ENCODE results near the gene KSR2.

Gene KSR2

GRCh38 chr12:117695956-117696355 is 272.8 kb downstream of the KSR2 start:
- Histone ChIP-seq H3K4me2 (ENCODE audit: low read length, poor library complexity, severe bottlenecking) (no peak overlapping the region), H3K14ac (ENCODE audit: low read length in 2 of 2) (no peak overlapping the region), H3K4ac (ENCODE audit: low read depth in 1 of 2, low read length in 2 of 2) (no peak overlapping the region), H2AFZ (ENCODE audit: low read depth, low read length) (no peak overlapping the region), H4K8ac (ENCODE audit: low read length) (no peak overlapping the region), H3K27ac (ENCODE audit: low read length, poor library complexity, severe bottlenecking) (no peak overlapping the region), H2BK5ac (ENCODE audit: low read depth, low read length, poor library complexity, severe bottlenecking) (no peak overlapping the region), H3K23ac (ENCODE audit: low read length in 2 of 2) (no peak overlapping the region), H3K9ac (ENCODE audit: low read length) (no peak overlapping the region), H4K91ac (ENCODE audit: low read length) (no peak overlapping the region), H2AK5ac (ENCODE audit: low read length, severe bottlenecking) (no peak overlapping the region), H3K18ac (ENCODE audit: low read depth in 1 of 2, low read length in 2 of 2) (peak overlapping the region in 1 of 2 experiments; percentile 32), H3K4me1 (ENCODE audit: control insufficient read depth, insufficient read depth, low read depth, low read length) (peaks cover 3% of the 10 kb centered on the region), H3K27me3 (ENCODE audit: control insufficient read depth in 1 of 2, insufficient read depth in 1 of 2, low read length in 2 of 2) (no peaks in the 10 kb centered on the region), H3K36me3 (ENCODE audit: control insufficient read depth in 1 of 2, insufficient read depth in 2 of 2, low read depth in 1 of 2, low read length in 2 of 2) (no peaks in the 10 kb centered on the region), H3K4me3 (ENCODE audit: insufficient read depth in 1 of 2, low read depth in 1 of 2, low read length in 2 of 2) (no peak overlapping the region), H3K9me3 (ENCODE audit: control insufficient read depth, low read length) (peaks cover 6% of the 10 kb centered on the region), H2BK12ac (ENCODE audit: low read length in 2 of 2) (no peak overlapping the region), H2BK15ac (ENCODE audit: low read depth, poor library complexity, severe bottlenecking) (no peak overlapping the region), H2BK120ac (ENCODE audit: low read depth, low read length) (no peak overlapping the region), H3K79me1 (replicated peaks; ENCODE audit: low read length, poor library complexity, severe bottlenecking) (no peaks in the 10 kb centered on the region)
- WGBS, result 87% methylated on average over 6 of the region's 6 CpGs
- no peak for DNase-seq

GRCh38 chr12:117692512-117692911 is 276.3 kb downstream of the KSR2 start:
- Histone ChIP-seq H2AK5ac (ENCODE audit: low read length, severe bottlenecking) (no peak overlapping the region), H3K4ac (ENCODE audit: low read depth in 1 of 2, low read length in 2 of 2) (no peak overlapping the region), H3K36me3 (ENCODE audit: control insufficient read depth in 1 of 2, insufficient read depth in 2 of 2, low read depth in 1 of 2, low read length in 2 of 2) (no peaks in the 10 kb centered on the region), H3K9me3 (ENCODE audit: control insufficient read depth, low read length) (peaks cover 6% of the 10 kb centered on the region), H4K8ac (ENCODE audit: low read length) (no peak overlapping the region), H3K14ac (ENCODE audit: low read length in 2 of 2) (no peak overlapping the region), H3K4me3 (ENCODE audit: insufficient read depth in 1 of 2, low read depth in 1 of 2, low read length in 2 of 2) (no peak overlapping the region), H2BK12ac (ENCODE audit: low read length in 2 of 2) (no peak overlapping the region), H3K27me3 (ENCODE audit: control insufficient read depth in 1 of 2, insufficient read depth in 1 of 2, low read length in 2 of 2) (no peaks in the 10 kb centered on the region), H3K9ac (ENCODE audit: low read length) (no peak overlapping the region), H4K91ac (ENCODE audit: low read length) (no peak overlapping the region), H3K4me2 (ENCODE audit: low read length, poor library complexity, severe bottlenecking) (no peak overlapping the region), H3K23ac (ENCODE audit: low read length in 2 of 2) (no peak overlapping the region), H3K4me1 (ENCODE audit: control insufficient read depth, insufficient read depth, low read depth, low read length) (peaks cover 5% of the 10 kb centered on the region), H2BK15ac (ENCODE audit: low read depth, poor library complexity, severe bottlenecking) (no peak overlapping the region), H3K79me1 (replicated peaks; ENCODE audit: low read length, poor library complexity, severe bottlenecking) (no peaks in the 10 kb centered on the region), H3K18ac (ENCODE audit: low read depth in 1 of 2, low read length in 2 of 2) (no peak overlapping the region), H2AFZ (ENCODE audit: low read depth, low read length) (no peak overlapping the region), H2BK5ac (ENCODE audit: low read depth, low read length, poor library complexity, severe bottlenecking) (no peak overlapping the region), H3K27ac (ENCODE audit: low read length, poor library complexity, severe bottlenecking) (no peak overlapping the region), H2BK120ac (ENCODE audit: low read depth, low read length) (peak overlapping the region; percentile 19)
- 100% methylated on average over 2 of the region's 2 CpGs for WGBS
- DNase-seq, result no peak

GRCh38 chr12:117689857-117690256 is 278.9 kb downstream of the KSR2 start:
- Histone ChIP-seq H4K8ac (ENCODE audit: low read length) (no peak overlapping the region), H3K4ac (ENCODE audit: low read depth in 1 of 2, low read length in 2 of 2) (no peak overlapping the region), H3K79me1 (replicated peaks; ENCODE audit: low read length, poor library complexity, severe bottlenecking) (no peaks in the 10 kb centered on the region), H4K91ac (ENCODE audit: low read length) (no peak overlapping the region), H3K36me3 (ENCODE audit: control insufficient read depth in 1 of 2, insufficient read depth in 2 of 2, low read depth in 1 of 2, low read length in 2 of 2) (no peaks in the 10 kb centered on the region), H2BK5ac (ENCODE audit: low read depth, low read length, poor library complexity, severe bottlenecking) (no peak overlapping the region), H3K18ac (ENCODE audit: low read depth in 1 of 2, low read length in 2 of 2) (no peak overlapping the region), H3K27me3 (ENCODE audit: control insufficient read depth in 1 of 2, insufficient read depth in 1 of 2, low read length in 2 of 2) (no peaks in the 10 kb centered on the region), H3K4me3 (ENCODE audit: insufficient read depth in 1 of 2, low read depth in 1 of 2, low read length in 2 of 2) (no peak overlapping the region), H3K14ac (ENCODE audit: low read length in 2 of 2) (no peak overlapping the region), H3K9me3 (ENCODE audit: control insufficient read depth, low read length) (peaks cover 6% of the 10 kb centered on the region), H3K4me2 (ENCODE audit: low read length, poor library complexity, severe bottlenecking) (no peak overlapping the region), H3K23ac (ENCODE audit: low read length in 2 of 2) (no peak overlapping the region), H3K9ac (ENCODE audit: low read length) (no peak overlapping the region), H2AK5ac (ENCODE audit: low read length, severe bottlenecking) (peak overlapping the region; percentile 47), H2BK15ac (ENCODE audit: low read depth, poor library complexity, severe bottlenecking) (no peak overlapping the region), H2BK120ac (ENCODE audit: low read depth, low read length) (no peak overlapping the region), H3K27ac (ENCODE audit: low read length, poor library complexity, severe bottlenecking) (no peak overlapping the region), H2BK12ac (ENCODE audit: low read length in 2 of 2) (no peak overlapping the region), H2AFZ (ENCODE audit: low read depth, low read length) (no peak overlapping the region), H3K4me1 (ENCODE audit: control insufficient read depth, insufficient read depth, low read depth, low read length) (peaks cover 9% of the 10 kb centered on the region)
- no peak for DNase-seq
- 78% methylated on average over 1 of the region's 1 CpG for WGBS

GRCh38 chr12:117688446-117688845 is 280.3 kb downstream of the KSR2 start:
- H3K27ac ChIP-seq (ENCODE audit: low read length, poor library complexity, severe bottlenecking), result peak overlapping the region; percentile 95
- peak overlapping the region; percentile 1 to 24 for H3K4ac ChIP-seq (ENCODE audit: low read depth in 1 of 2, low read length in 2 of 2)
- H3K18ac ChIP-seq (ENCODE audit: low read depth in 1 of 2, low read length in 2 of 2), result peak overlapping the region in 1 of 2 experiments; percentile 5
- H4K8ac ChIP-seq (ENCODE audit: low read length), result peak overlapping the region; percentile 60
- H2BK5ac ChIP-seq (ENCODE audit: low read depth, low read length, poor library complexity, severe bottlenecking), result peak overlapping the region; percentile 86
- H2BK15ac ChIP-seq (ENCODE audit: low read depth, poor library complexity, severe bottlenecking), result peak overlapping the region; percentile 80
- peak overlapping the region; percentile 59 for H2AK5ac ChIP-seq (ENCODE audit: low read length, severe bottlenecking)
- H2BK12ac ChIP-seq (ENCODE audit: low read length in 2 of 2), result peak overlapping the region; percentile 92 to 97
- H3K27me3 ChIP-seq (ENCODE audit: control insufficient read depth in 1 of 2, insufficient read depth in 1 of 2, low read length in 2 of 2), result no peaks in the 10 kb centered on the region
- H3K9me3 ChIP-seq (ENCODE audit: control insufficient read depth, low read length), result no peaks in the 10 kb centered on the region
- no peak overlapping the region for H2AFZ ChIP-seq (ENCODE audit: low read depth, low read length)
- H2BK120ac ChIP-seq (ENCODE audit: low read depth, low read length), result no peak overlapping the region
- H4K91ac ChIP-seq (ENCODE audit: low read length), result peak overlapping the region; percentile 82
- no peak overlapping the region for H3K4me3 ChIP-seq (ENCODE audit: insufficient read depth in 1 of 2, low read depth in 1 of 2, low read length in 2 of 2)
- DNase-seq, result no peak
- peaks cover 16% of the 10 kb centered on the region for H3K4me1 ChIP-seq (ENCODE audit: control insufficient read depth, insufficient read depth, low read depth, low read length)
- no peak overlapping the region for H3K23ac ChIP-seq (ENCODE audit: low read length in 2 of 2)
- no peak overlapping the region for H3K14ac ChIP-seq (ENCODE audit: low read length in 2 of 2)
- no peak overlapping the region for H3K4me2 ChIP-seq (ENCODE audit: low read length, poor library complexity, severe bottlenecking)
- 85% methylated on average over 5 of the region's 5 CpGs for WGBS
- no peak overlapping the region for H3K9ac ChIP-seq (ENCODE audit: low read length)
- H3K79me1 ChIP-seq (replicated peaks; ENCODE audit: low read length, poor library complexity, severe bottlenecking), result no peaks in the 10 kb centered on the region
- no peaks in the 10 kb centered on the region for H3K36me3 ChIP-seq (ENCODE audit: control insufficient read depth in 1 of 2, insufficient read depth in 2 of 2, low read depth in 1 of 2, low read length in 2 of 2)

Measured in mesenchymal stem cell (in vitro differentiated cells and primary cell).